C4-2B (cell line): Measurements from ENCODE around the gene DNAJC24.

Source experiments
- CTCF ChIP-seq: fragments of 450-650 bp; conservative IDR thresholded peaks from 2 replicates; pipeline ENCODE4 v1.5.1; 2017; ENCODE audit warnings: mild to moderate bottlenecking
- ZFX ChIP-seq: fragments of 450-650 bp; IDR thresholded peaks from 2 replicates; pipeline ENCODE4 v1.6.1; 2017

GRCh38 chr11:31408201-31408600 lies 38.5 kb downstream of the DNAJC24 start:
- TF ChIP-seq CTCF (no peak), ZFX (no peak)
